ENCODE data around the gene RXRA. TPM values are rescaled to one million over a fixed set of nuclear protein-coding genes. Genes with fewer than 3 reads are reported as not detected.

The RXRA gene
- total and polyA plus RNA-seq, 7 experiments from 2014 or later = 0.31 to 59.5 (median 8.4) TPM

DNA sequence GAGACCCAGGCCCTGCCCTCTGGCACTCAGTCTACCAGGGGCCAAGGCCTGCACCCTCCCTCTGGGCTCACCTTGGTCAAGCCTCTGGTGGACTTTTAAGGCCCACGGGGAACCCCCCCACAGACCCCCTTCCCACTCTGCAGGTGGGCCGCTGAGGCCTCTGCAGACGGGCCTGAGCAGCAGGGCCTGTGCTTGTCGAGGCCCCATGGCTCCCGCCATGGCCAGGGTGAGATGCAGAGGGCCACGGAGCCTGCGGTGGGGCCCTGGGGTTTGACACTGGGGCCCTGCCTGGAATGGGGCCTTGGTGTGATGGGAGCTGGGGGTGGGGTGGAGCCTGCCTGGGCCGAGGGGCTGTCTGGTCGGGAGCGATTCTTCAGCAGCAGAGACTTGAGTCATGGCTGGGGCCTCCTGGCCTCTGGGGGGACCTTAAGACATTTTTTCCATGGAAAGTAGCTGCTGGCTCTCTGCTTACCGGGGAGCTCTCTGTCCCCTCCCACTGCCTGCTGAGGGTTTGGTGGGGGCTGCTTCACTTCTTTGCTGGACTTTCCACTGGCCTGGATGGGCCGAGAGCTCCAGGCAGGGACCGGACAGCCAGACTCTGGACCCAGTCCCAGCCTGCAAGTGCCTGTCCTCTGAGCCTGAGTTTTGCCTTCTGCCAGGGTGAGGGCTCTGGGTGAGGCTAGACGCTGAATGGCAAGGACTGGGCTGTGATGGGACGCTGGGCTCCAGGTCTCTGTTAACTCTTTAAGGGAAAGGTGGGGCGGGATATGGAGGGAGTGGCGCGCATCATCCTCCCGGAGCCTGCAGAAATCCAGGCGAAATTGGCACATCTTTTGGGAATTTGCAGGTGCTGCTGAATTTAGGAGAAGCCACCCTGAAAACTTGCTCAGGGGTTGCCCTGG is 132.2 kb downstream of the RXRA start:
- Mint-ChIP-seq H3K4me1 (peaks cover 0 to 19% (median 11%) of the 10 kb centered on the region in 7 donors), H3K4me3 (peak overlapping the region in 1 of 10 donors; percentile 29), H3K36me3 (no peaks in the 10 kb centered on the region), H3K9me3 (no peaks in the 10 kb centered on the region), H3K27ac (peak overlapping the region in 8 of 9 donors; percentile 15 to 97 (median 76)), H3K27me3 (peaks cover 0 to 4% (median 0%) of the 10 kb centered on the region in 5 donors)
- intact Hi-C loops (cut with micrococcal nuclease) = loop anchor here in 1 of 2 donors (5.0 kb wide), 2 partner anchors 131 to 1044 kb away; partner anchors contain the start of genes MRPS2 and RXRA
- no peak for DNase-seq
- Histone ChIP-seq H3K9me3 (ENCODE audit: control insufficient read depth in 2 of 3, low read length in 3 of 3) (peaks cover 0 to 8% (median 0%) of the 10 kb centered on the region in 3 experiments), H3K27ac (ENCODE audit: low read depth, low read length) (no peak overlapping the region), H3K36me3 (ENCODE audit: control insufficient read depth in 2 of 3, insufficient read depth in 3 of 3, low read length in 3 of 3) (no peaks in the 10 kb centered on the region), H3K4me1 (ENCODE audit: control insufficient read depth in 2 of 2, insufficient read depth in 2 of 2, low read length in 2 of 2) (peaks cover 10 to 20% of the 10 kb centered on the region in 2 donors), H3K27me3 (ENCODE audit: control insufficient read depth in 2 of 2, insufficient read depth in 2 of 2, low read length in 2 of 2) (no peaks in the 10 kb centered on the region), H3K4me3 (ENCODE audit: low read length) (no peak overlapping the region)
- ChIA-PET CTCF (interaction anchor here (0.6 to 2.0 kb wide), 2 partner anchors 16 to 263 kb away, joined by 4 to 6 read pairs; no protein-coding TSS in a partner anchor), POLR2A (no interaction called here)
- ATAC-seq = no peak

DNA sequence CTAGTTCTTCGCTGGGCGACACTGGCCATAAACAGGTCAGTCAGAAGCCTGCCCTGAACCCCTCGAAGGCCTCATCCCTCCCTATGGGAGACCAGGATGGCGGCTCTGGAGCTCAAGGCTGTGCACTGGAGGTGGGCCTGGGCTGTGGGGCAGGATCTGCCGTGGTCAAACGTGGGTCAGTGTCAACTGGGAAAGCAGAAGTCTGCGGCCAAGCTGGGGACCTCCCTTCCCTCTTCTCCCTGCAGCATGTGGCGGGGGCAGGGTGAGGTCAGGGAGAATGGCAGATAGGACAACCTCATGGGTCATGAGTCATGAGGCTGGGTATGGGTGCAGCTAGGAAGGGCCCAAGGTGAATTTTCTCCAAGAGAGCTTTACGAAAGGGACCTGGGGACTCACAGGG is 132.9 kb downstream of the RXRA start:
- intact Hi-C loops (cut with micrococcal nuclease) = loop anchor here in 1 of 2 donors (5.0 kb wide), 2 partner anchors 132 to 1043 kb away; partner anchors contain the start of genes MRPS2 and RXRA
- H3K9me3 Mint-ChIP-seq = no peaks in the 10 kb centered on the region
- peaks cover 0 to 10% (median 0%) of the 10 kb centered on the region in 5 donors for H3K27me3 Mint-ChIP-seq
- H3K36me3 ChIP-seq (ENCODE audit: control insufficient read depth in 2 of 3, insufficient read depth in 3 of 3, low read length in 3 of 3) = no peaks in the 10 kb centered on the region
- peaks cover 10 to 20% of the 10 kb centered on the region in 2 donors for H3K4me1 ChIP-seq (ENCODE audit: control insufficient read depth in 2 of 2, insufficient read depth in 2 of 2, low read length in 2 of 2)
- no peak overlapping the region for H3K27ac ChIP-seq (ENCODE audit: low read depth, low read length)
- H3K27ac Mint-ChIP-seq = peak overlapping the region in 4 of 9 donors; percentile 59 to 97 (median 64)
- no peak overlapping the region for H3K4me3 ChIP-seq (ENCODE audit: low read length)
- H3K4me3 Mint-ChIP-seq = peak overlapping the region in 1 of 10 donors; percentile 29
- CTCF ChIA-PET = interaction anchor here (0.5 to 0.6 kb wide), 2 partner anchors 204 to 264 kb away, joined by 3 to 4 read pairs; no protein-coding TSS in a partner anchor
- no peaks in the 10 kb centered on the region for H3K27me3 ChIP-seq (ENCODE audit: control insufficient read depth in 2 of 2, insufficient read depth in 2 of 2, low read length in 2 of 2)
- H3K36me3 Mint-ChIP-seq = no peaks in the 10 kb centered on the region
- no peak for DNase-seq
- peak; percentile 48 for ATAC-seq
- POLR2A ChIA-PET = no interaction called here
- H3K9me3 ChIP-seq (ENCODE audit: control insufficient read depth in 2 of 3, low read length in 3 of 3) = peaks cover 0 to 8% (median 0%) of the 10 kb centered on the region in 3 experiments
- peaks cover 0 to 19% (median 11%) of the 10 kb centered on the region in 7 donors for H3K4me1 Mint-ChIP-seq

DNA sequence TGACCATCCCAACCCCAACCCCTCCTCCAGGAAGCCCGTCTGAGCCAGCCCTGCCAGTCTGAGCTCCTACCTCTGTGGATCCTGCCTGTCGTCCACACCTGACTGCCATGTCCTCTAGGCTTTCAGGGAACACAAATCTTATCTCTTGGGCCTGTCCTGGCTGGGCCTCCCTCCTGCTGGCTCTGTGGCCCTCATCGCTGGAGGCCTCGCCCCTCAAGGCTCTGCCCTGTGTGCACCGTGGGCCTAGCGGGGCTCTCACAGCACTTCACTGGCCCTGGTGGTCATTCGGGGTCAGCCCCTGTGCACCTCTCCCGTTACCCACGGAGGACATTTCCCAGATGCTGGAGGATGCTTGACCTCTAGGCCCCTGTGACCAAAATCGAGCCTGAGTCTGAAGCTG is 133.3 kb downstream of the RXRA start:
- no peak overlapping the region for H3K4me3 ChIP-seq (ENCODE audit: low read length)
- ATAC-seq (no peak), DNase-seq (no peak)
- no peaks in the 10 kb centered on the region for H3K36me3 Mint-ChIP-seq
- no peak overlapping the region for H3K4me3 Mint-ChIP-seq
- no peak overlapping the region for H3K27ac Mint-ChIP-seq
- no peaks in the 10 kb centered on the region for H3K36me3 ChIP-seq (ENCODE audit: control insufficient read depth in 2 of 3, insufficient read depth in 3 of 3, low read length in 3 of 3)
- ChIA-PET POLR2A (no interaction called here), CTCF (interaction anchor here (0.5 to 1.2 kb wide), 2 partner anchors 204 to 289 kb away, joined by 3 read pairs; no protein-coding TSS in a partner anchor)
- H3K27me3 ChIP-seq (ENCODE audit: control insufficient read depth in 2 of 2, insufficient read depth in 2 of 2, low read length in 2 of 2) = no peaks in the 10 kb centered on the region
- peaks cover 0 to 10% (median 0%) of the 10 kb centered on the region in 5 donors for H3K27me3 Mint-ChIP-seq
- H3K9me3 ChIP-seq (ENCODE audit: control insufficient read depth in 2 of 3, low read length in 3 of 3) = peaks cover 0 to 8% (median 0%) of the 10 kb centered on the region in 3 experiments
- intact Hi-C loops (cut with micrococcal nuclease) = loop anchor here in 1 of 2 donors (5.0 kb wide), 2 partner anchors 132 to 1043 kb away; partner anchors contain the start of genes MRPS2 and RXRA
- H3K9me3 Mint-ChIP-seq = no peaks in the 10 kb centered on the region
- peaks cover 0 to 19% (median 11%) of the 10 kb centered on the region in 7 donors for H3K4me1 Mint-ChIP-seq
- no peak overlapping the region for H3K27ac ChIP-seq (ENCODE audit: low read depth, low read length)
- H3K4me1 ChIP-seq (ENCODE audit: control insufficient read depth in 2 of 2, insufficient read depth in 2 of 2, low read length in 2 of 2) = peaks cover 10 to 20% of the 10 kb centered on the region in 2 donors

DNA sequence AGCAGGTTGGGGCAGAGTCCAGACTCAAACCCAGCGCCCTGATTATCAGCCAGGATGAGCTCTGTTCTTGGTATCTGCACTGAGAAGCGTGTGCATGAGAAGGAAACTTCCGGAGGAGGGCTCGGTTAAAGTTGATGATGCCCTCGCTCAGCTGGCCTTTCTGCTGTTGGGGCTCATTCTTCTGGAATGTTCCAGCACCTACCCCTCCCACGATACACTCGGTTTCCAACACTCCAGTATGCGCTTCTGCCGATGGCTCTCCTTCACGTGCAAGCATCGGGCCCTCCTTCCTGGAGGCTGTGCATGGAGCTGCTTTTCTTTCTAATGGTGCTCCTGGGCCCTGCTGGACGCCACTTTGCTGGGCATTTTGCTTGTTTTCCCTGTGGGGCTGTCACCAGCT is 134.0 kb downstream of the RXRA start:
- Mint-ChIP-seq H3K4me1 (peaks cover 0 to 17% (median 11%) of the 10 kb centered on the region in 7 donors), H3K27ac (peak overlapping the region in 1 of 9 donors; percentile 12), H3K27me3 (peaks cover 0 to 10% (median 0%) of the 10 kb centered on the region in 5 donors), H3K9me3 (no peaks in the 10 kb centered on the region), H3K4me3 (no peak overlapping the region), H3K36me3 (no peaks in the 10 kb centered on the region)
- no peaks in the 10 kb centered on the region for H3K36me3 ChIP-seq (ENCODE audit: control insufficient read depth in 2 of 3, insufficient read depth in 3 of 3, low read length in 3 of 3)
- ATAC-seq = no peak
- no peak overlapping the region for H3K4me3 ChIP-seq (ENCODE audit: low read length)
- ChIA-PET POLR2A (no interaction called here), CTCF (interaction anchor here (1.2 kb wide), 1 partner anchor 289 kb away, joined by 3 read pairs; no protein-coding TSS in a partner anchor)
- H3K27ac ChIP-seq (ENCODE audit: low read depth, low read length) = no peak overlapping the region
- H3K9me3 ChIP-seq (ENCODE audit: control insufficient read depth in 2 of 3, low read length in 3 of 3) = peaks cover 0 to 8% (median 0%) of the 10 kb centered on the region in 3 experiments
- H3K27me3 ChIP-seq (ENCODE audit: control insufficient read depth in 2 of 2, insufficient read depth in 2 of 2, low read length in 2 of 2) = no peaks in the 10 kb centered on the region
- peaks cover 10 to 20% of the 10 kb centered on the region in 2 donors for H3K4me1 ChIP-seq (ENCODE audit: control insufficient read depth in 2 of 2, insufficient read depth in 2 of 2, low read length in 2 of 2)
- DNase-seq = no peak
- intact Hi-C loops (cut with micrococcal nuclease) = no loop called here

DNA sequence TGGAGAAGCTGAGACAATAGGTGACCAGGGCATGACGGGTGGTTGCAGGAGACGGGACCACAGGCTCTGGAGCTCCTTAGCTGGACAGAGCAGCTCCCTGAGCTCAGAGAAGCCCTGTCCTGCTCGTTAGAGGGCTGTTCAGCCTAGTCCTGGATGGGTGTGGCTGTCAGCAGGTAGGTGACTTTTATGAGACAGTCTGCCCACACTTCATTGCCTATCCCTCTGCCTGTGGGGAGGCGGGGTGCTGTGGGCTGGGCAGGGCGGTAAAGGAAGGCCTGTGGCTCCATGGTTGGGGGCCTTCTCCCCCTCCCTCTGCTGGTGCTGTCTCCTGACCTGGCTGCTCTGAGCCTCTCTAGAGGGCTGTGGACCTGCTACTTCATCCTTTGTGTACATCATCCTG is 134.6 kb downstream of the RXRA start:
- no peak overlapping the region for H3K27ac Mint-ChIP-seq
- peaks cover 0 to 14% (median 7%) of the 10 kb centered on the region in 7 donors for H3K4me1 Mint-ChIP-seq
- ATAC-seq (no peak), DNase-seq (no peak)
- Histone ChIP-seq H3K27ac (ENCODE audit: low read depth, low read length) (no peak overlapping the region), H3K27me3 (ENCODE audit: control insufficient read depth in 2 of 2, insufficient read depth in 2 of 2, low read length in 2 of 2) (no peaks in the 10 kb centered on the region), H3K36me3 (ENCODE audit: control insufficient read depth in 2 of 3, insufficient read depth in 3 of 3, low read length in 3 of 3) (no peaks in the 10 kb centered on the region), H3K4me1 (ENCODE audit: control insufficient read depth in 2 of 2, insufficient read depth in 2 of 2, low read length in 2 of 2) (peaks cover 10 to 15% of the 10 kb centered on the region in 2 donors), H3K4me3 (ENCODE audit: low read length) (no peak overlapping the region), H3K9me3 (ENCODE audit: control insufficient read depth in 2 of 3, low read length in 3 of 3) (peaks cover 0 to 8% (median 0%) of the 10 kb centered on the region in 3 experiments)
- H3K27me3 Mint-ChIP-seq = peaks cover 0 to 10% (median 0%) of the 10 kb centered on the region in 5 donors
- ChIA-PET CTCF (interaction anchor here (0.6 to 1.2 kb wide), 2 partner anchors 227 to 290 kb away, joined by 3 read pairs; no protein-coding TSS in a partner anchor), POLR2A (no interaction called here)
- H3K4me3 Mint-ChIP-seq = no peak overlapping the region
- H3K9me3 Mint-ChIP-seq = no peaks in the 10 kb centered on the region
- intact Hi-C loops (cut with micrococcal nuclease) = no loop called here
- H3K36me3 Mint-ChIP-seq = no peaks in the 10 kb centered on the region

DNA sequence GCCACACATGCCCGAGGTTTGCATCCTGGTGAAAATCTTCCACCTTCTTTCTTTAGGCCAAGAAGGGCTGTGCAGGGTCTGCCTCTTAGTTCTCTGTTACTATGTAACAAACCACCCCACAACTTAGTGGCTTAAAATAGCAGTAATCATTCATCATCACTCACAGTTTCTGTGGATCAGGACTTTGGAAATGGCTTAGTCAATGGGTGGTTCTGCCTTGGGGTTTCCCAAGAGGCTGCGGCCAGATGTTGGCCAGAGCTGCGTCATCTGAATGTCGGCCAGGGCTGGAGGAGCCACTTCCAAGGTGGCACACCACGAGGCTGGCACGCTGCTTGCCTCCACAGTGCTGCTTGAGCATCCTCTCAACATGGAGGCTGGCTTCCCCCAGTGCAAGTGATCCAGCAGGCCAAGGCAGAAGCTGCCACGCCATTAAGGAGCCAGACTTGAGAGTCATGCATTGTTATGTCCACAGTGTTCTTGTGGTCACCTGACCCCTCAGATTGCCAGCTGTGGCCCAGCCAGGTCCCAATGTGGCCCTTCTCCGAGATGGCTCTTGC is 135.2 kb downstream of the RXRA start:
- intact Hi-C loops (cut with micrococcal nuclease) = no loop called here
- H3K27ac ChIP-seq (ENCODE audit: low read depth, low read length) = no peak overlapping the region

More for the DNA sequence above, 135.2 kb downstream of the RXRA start:
- H3K9me3 Mint-ChIP-seq = no peaks in the 10 kb centered on the region
- ChIA-PET POLR2A (no interaction called here), CTCF (interaction anchor here (0.6 to 0.9 kb wide), 3 partner anchors 12 to 226 kb away, joined by 3 read pairs; no protein-coding TSS in a partner anchor)
- H3K36me3 Mint-ChIP-seq = no peaks in the 10 kb centered on the region
- peaks cover 8 to 13% of the 10 kb centered on the region in 2 donors for H3K4me1 ChIP-seq (ENCODE audit: control insufficient read depth in 2 of 2, insufficient read depth in 2 of 2, low read length in 2 of 2)
- peaks cover 0 to 10% (median 0%) of the 10 kb centered on the region in 5 donors for H3K27me3 Mint-ChIP-seq
- no peak overlapping the region for H3K4me3 Mint-ChIP-seq
- DNase-seq (no peak), ATAC-seq (no peak)
- no peak overlapping the region for H3K27ac Mint-ChIP-seq
- H3K27me3 ChIP-seq (ENCODE audit: control insufficient read depth in 2 of 2, insufficient read depth in 2 of 2, low read length in 2 of 2) = no peaks in the 10 kb centered on the region
- no peaks in the 10 kb centered on the region for H3K36me3 ChIP-seq (ENCODE audit: control insufficient read depth in 2 of 3, insufficient read depth in 3 of 3, low read length in 3 of 3)
- no peak overlapping the region for H3K4me3 ChIP-seq (ENCODE audit: low read length)
- peaks cover 0 to 8% (median 0%) of the 10 kb centered on the region in 3 experiments for H3K9me3 ChIP-seq (ENCODE audit: control insufficient read depth in 2 of 3, low read length in 3 of 3)
- H3K4me1 Mint-ChIP-seq = peaks cover 0 to 8% (median 2%) of the 10 kb centered on the region in 7 donors
